Astrocyte (in vitro differentiated cells and primary cell): ENCODE measurements around the gene GUCY2F. TPM values are rescaled to one million over a fixed set of nuclear protein-coding genes. Genes with fewer than 3 reads are reported as not detected.

Experiments used
- DNase-seq: peaks from one replicate; pipeline ENCODE4 v3.0.0-alpha.2; 2010; ENCODE audit warnings: low read depth
- FAIRE-seq: peaks from 2 replicates; lab custom pipeline; 2011; peaks lifted over from hg19 to GRCh38; lab: Jason Lieb, UNC
- H2AFZ ChIP-seq: 2 replicates; pipeline ENCODE4 v1.6.0; 2012; ENCODE audit warnings: low read depth, low read length, inconsistent platforms
- H3K27ac ChIP-seq: 2 replicates; pipeline ENCODE4 v1.5.1; 2011; ENCODE audit warnings: low read depth, low read length, inconsistent platforms
- H3K27me3 ChIP-seq: 2 replicates; pipeline ENCODE4 v1.6.0; 2011; ENCODE audit warnings: low read length, inconsistent platforms; ENCODE audit not compliant: insufficient read depth
- H3K36me3 ChIP-seq: 2 replicates; pipeline ENCODE4 v1.5.1; 2011; ENCODE audit warnings: low read length, inconsistent platforms; ENCODE audit not compliant: insufficient read depth
- H3K4me1 ChIP-seq: 2 replicates; pipeline ENCODE4 v1.5.1; 2011; ENCODE audit warnings: low read length, inconsistent platforms; ENCODE audit not compliant: insufficient read depth
- H3K4me2 ChIP-seq: 2 replicates; pipeline ENCODE4 v1.6.0; 2012; ENCODE audit warnings: low read length, inconsistent platforms
- H3K4me3 ChIP-seq: 2 replicates; pipeline ENCODE4 v1.5.1; 2011; ENCODE audit warnings: low read depth, mild to moderate bottlenecking, low read length, inconsistent platforms; ENCODE audit not compliant: insufficient read depth
- H3K79me2 ChIP-seq: 2 replicates; pipeline ENCODE4 v1.6.0; 2012; ENCODE audit warnings: mild to moderate bottlenecking, low read length, inconsistent platforms; ENCODE audit not compliant: insufficient read depth
- H3K9ac ChIP-seq: 2 replicates; pipeline ENCODE4 v1.6.0; 2012; ENCODE audit warnings: mild to moderate bottlenecking, low read length, inconsistent platforms
- H3K9me3 ChIP-seq: 2 replicates; pipeline ENCODE4 v1.5.1; 2012; ENCODE audit warnings: low read depth, mild to moderate bottlenecking, low read length, inconsistent platforms; ENCODE audit not compliant: insufficient read depth
- H4K20me1 ChIP-seq: 2 replicates; pipeline ENCODE4 v1.6.0; 2012; ENCODE audit warnings: low read length, inconsistent platforms; ENCODE audit not compliant: insufficient read depth
- H3K27ac Mint-ChIP-seq: one replicate; pipeline ENCODE4 v1.8.0; 2021; ENCODE audit warnings: mild to moderate bottlenecking, mixed read lengths; ENCODE audit not compliant: unreplicated experiment
- H3K27me3 Mint-ChIP-seq: one replicate; pipeline ENCODE4 v1.8.0; 2021; ENCODE audit warnings: low read depth, mixed read lengths; ENCODE audit not compliant: unreplicated experiment
- H3K36me3 Mint-ChIP-seq: one replicate; pipeline ENCODE4 v1.8.0; 2021; ENCODE audit warnings: low read depth, mixed read lengths; ENCODE audit not compliant: unreplicated experiment
- H3K4me1 Mint-ChIP-seq: one replicate; pipeline ENCODE4 v1.8.0; 2021; ENCODE audit warnings: low read depth, mixed read lengths; ENCODE audit not compliant: unreplicated experiment
- H3K4me3 Mint-ChIP-seq: one replicate; pipeline ENCODE4 v1.8.0; 2021; ENCODE audit warnings: mild to moderate bottlenecking, moderate library complexity, mixed read lengths; ENCODE audit not compliant: unreplicated experiment
- H3K9me3 Mint-ChIP-seq: one replicate; pipeline ENCODE4 v1.8.0; 2021; ENCODE audit warnings: mild to moderate bottlenecking, mixed read lengths; ENCODE audit not compliant: unreplicated experiment
- EZH2 ChIP-seq: IDR thresholded peaks from 2 replicates; pipeline ENCODE4 v1.6.1; 2012; ENCODE audit warnings: mild to moderate bottlenecking, low read length, inconsistent platforms; ENCODE audit not compliant: insufficient read depth
- total RNA-seq: library from RNA; stranded (reverse); gene quantifications from 2 replicates; pipeline ENCODE4 v1.2.1, GENCODE V29; 2021
- TF ChIP-seq, protein P1 (sequence below): IDR thresholded peaks from 2 replicates; pipeline ENCODE4 v1.5.1; 2011; ENCODE audit warnings: low read depth, mild to moderate bottlenecking, inconsistent platforms, low read length, moderate library complexity; ENCODE audit not compliant: insufficient read depth

GUCY2F gene
- total RNA-seq, 1 donor from 2014 or later = not detected

DNA sequence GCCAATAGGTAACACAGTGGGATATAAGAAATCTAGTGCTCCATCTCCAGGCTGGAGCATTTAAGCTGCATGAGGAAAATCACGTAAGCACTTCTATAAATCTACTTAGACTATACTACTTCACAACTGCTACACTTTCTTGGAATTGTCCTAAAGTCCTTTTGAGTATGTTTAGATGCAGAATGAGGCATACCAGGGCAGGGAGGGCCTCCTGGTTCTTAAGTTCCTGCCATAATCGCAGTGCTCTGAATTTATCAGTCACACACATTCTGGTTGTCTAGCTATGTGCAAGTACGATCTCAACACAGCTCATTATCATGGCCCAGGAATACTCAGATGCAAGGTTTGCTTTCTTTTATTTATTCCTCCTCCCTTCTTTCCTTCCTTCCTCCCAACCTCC lies 130.3 kb downstream of the GUCY2F start:
- H3K9ac ChIP-seq = no peak overlapping the region
- DNase-seq (no peak), FAIRE-seq (peak; percentile 54)
- H3K9me3 Mint-ChIP-seq = no peaks in the 10 kb centered on the region
- no peak overlapping the region for H2AFZ ChIP-seq
- H3K27me3 Mint-ChIP-seq = no peaks in the 10 kb centered on the region
- no peak overlapping the region for H3K4me2 ChIP-seq
- no peak overlapping the region for H3K27ac Mint-ChIP-seq
- H3K36me3 Mint-ChIP-seq = no peaks in the 10 kb centered on the region
- no peak for TF ChIP-seq EZH2
- TF ChIP-seq, protein P1, sequence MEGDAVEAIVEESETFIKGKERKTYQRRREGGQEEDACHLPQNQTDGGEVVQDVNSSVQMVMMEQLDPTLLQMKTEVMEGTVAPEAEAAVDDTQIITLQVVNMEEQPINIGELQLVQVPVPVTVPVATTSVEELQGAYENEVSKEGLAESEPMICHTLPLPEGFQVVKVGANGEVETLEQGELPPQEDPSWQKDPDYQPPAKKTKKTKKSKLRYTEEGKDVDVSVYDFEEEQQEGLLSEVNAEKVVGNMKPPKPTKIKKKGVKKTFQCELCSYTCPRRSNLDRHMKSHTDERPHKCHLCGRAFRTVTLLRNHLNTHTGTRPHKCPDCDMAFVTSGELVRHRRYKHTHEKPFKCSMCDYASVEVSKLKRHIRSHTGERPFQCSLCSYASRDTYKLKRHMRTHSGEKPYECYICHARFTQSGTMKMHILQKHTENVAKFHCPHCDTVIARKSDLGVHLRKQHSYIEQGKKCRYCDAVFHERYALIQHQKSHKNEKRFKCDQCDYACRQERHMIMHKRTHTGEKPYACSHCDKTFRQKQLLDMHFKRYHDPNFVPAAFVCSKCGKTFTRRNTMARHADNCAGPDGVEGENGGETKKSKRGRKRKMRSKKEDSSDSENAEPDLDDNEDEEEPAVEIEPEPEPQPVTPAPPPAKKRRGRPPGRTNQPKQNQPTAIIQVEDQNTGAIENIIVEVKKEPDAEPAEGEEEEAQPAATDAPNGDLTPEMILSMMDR = no peak
- no peaks in the 10 kb centered on the region for H3K36me3 ChIP-seq
- H3K27me3 ChIP-seq = no peaks in the 10 kb centered on the region
- H3K79me2 ChIP-seq = no peaks in the 10 kb centered on the region
- H4K20me1 ChIP-seq = no peaks in the 10 kb centered on the region
- peaks cover 13% of the 10 kb centered on the region for H3K4me1 ChIP-seq
- no peak overlapping the region for H3K4me3 ChIP-seq
- H3K4me1 Mint-ChIP-seq = peaks cover 12% of the 10 kb centered on the region
- no peaks in the 10 kb centered on the region for H3K9me3 ChIP-seq
- no peak overlapping the region for H3K4me3 Mint-ChIP-seq
- H3K27ac ChIP-seq = no peak overlapping the region

DNA sequence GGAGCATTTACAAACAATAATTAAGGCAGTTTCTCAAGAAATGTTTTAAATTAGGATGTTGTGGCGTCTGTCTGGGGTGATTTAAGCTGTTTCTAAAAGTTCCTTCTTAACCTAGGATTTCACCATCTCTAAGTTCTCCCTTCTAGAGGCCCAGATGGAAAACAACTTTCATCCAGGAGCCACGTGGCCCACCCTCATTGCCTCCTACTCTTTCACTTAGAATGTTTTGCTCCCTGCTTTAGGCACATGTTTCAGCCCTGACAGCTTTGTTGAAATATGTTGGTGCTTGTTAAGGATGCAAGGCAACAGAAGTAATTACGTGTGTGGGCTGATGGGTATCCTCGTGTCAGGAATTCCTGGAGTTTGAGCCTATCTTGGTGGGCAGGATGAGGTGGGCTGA lies 131.3 kb downstream of the GUCY2F start:
- Histone ChIP-seq H3K4me2 (no peak overlapping the region), H3K4me1 (peaks cover 13% of the 10 kb centered on the region), H2AFZ (no peak overlapping the region), H3K79me2 (no peaks in the 10 kb centered on the region), H4K20me1 (no peaks in the 10 kb centered on the region), H3K27me3 (no peaks in the 10 kb centered on the region), H3K9ac (no peak overlapping the region), H3K27ac (no peak overlapping the region), H3K4me3 (no peak overlapping the region), H3K9me3 (no peaks in the 10 kb centered on the region), H3K36me3 (no peaks in the 10 kb centered on the region)
- H3K36me3 Mint-ChIP-seq = no peaks in the 10 kb centered on the region
- no peaks in the 10 kb centered on the region for H3K9me3 Mint-ChIP-seq
- FAIRE-seq (no peak), DNase-seq (no peak)
- H3K4me3 Mint-ChIP-seq = no peak overlapping the region
- no peaks in the 10 kb centered on the region for H3K27me3 Mint-ChIP-seq
- H3K4me1 Mint-ChIP-seq = peaks cover 19% of the 10 kb centered on the region
- TF ChIP-seq, protein P1 = no peak
- TF ChIP-seq EZH2 = no peak
- H3K27ac Mint-ChIP-seq = no peak overlapping the region

DNA sequence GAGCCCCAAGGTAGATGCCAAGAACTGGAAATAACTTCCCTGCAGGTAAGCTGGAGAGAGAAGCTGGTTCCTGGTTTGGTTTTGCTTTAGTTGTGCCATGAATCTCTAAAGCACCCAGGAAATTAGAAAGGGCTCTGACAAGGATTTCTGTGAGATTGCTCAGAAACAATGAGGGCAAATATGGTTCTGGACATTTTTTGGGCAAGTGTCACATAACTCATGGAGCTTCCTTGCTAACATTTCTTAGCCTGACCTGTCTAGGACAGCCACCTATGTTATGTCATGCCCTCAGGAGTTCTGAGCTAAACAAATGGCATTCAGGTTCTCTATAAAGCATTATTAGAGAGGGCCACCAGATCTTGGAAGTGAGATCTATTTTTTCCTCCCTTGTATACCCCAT lies 131.8 kb downstream of the GUCY2F start:
- no peak for TF ChIP-seq EZH2
- Histone ChIP-seq H3K9me3 (no peaks in the 10 kb centered on the region), H3K27me3 (no peaks in the 10 kb centered on the region), H2AFZ (no peak overlapping the region), H3K36me3 (no peaks in the 10 kb centered on the region), H3K4me3 (no peak overlapping the region), H3K4me1 (peaks cover 13% of the 10 kb centered on the region), H3K9ac (no peak overlapping the region), H3K27ac (no peak overlapping the region), H3K79me2 (no peaks in the 10 kb centered on the region), H3K4me2 (no peak overlapping the region), H4K20me1 (no peaks in the 10 kb centered on the region)
- Mint-ChIP-seq H3K27me3 (no peaks in the 10 kb centered on the region), H3K27ac (no peak overlapping the region), H3K4me3 (no peak overlapping the region), H3K36me3 (no peaks in the 10 kb centered on the region), H3K4me1 (peaks cover 19% of the 10 kb centered on the region), H3K9me3 (no peaks in the 10 kb centered on the region)
- FAIRE-seq (peak; percentile 80), DNase-seq (no peak)
